ENCODE data around the gene FAM110C.

DNA sequence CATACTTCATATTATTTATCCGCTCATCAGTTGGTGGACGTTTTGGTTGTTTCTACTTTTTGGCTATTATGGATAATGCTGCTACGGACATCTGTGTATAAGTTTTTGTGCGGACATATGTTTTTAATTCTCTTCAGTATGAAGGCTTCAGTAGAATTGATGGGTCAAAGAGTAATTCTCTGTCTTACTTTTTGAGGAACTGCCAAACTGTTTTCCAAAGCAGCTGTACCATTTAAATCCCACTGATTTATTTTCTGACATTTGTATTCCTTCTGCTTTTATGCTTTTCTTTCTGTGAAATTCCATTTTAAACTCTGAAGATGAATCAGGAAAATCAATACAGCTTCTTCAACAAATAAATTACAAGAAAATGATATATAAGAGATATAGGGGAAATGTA, 20.8 kb downstream of the FAM110C start:
- TF ChIP-seq, protein P1, sequence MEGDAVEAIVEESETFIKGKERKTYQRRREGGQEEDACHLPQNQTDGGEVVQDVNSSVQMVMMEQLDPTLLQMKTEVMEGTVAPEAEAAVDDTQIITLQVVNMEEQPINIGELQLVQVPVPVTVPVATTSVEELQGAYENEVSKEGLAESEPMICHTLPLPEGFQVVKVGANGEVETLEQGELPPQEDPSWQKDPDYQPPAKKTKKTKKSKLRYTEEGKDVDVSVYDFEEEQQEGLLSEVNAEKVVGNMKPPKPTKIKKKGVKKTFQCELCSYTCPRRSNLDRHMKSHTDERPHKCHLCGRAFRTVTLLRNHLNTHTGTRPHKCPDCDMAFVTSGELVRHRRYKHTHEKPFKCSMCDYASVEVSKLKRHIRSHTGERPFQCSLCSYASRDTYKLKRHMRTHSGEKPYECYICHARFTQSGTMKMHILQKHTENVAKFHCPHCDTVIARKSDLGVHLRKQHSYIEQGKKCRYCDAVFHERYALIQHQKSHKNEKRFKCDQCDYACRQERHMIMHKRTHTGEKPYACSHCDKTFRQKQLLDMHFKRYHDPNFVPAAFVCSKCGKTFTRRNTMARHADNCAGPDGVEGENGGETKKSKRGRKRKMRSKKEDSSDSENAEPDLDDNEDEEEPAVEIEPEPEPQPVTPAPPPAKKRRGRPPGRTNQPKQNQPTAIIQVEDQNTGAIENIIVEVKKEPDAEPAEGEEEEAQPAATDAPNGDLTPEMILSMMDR (IDR thresholded peaks at IDR 0.05; ENCODE audit: low read depth, low read length), result no peak
- TF ChIP-seq EZH2phosphoT487 (IDR thresholded peaks at IDR 0.05; ENCODE audit: low read depth), result no peak

All from OCI-LY3 (cell line).